Thoracic aorta (tissue), 2 donors: ENCODE results near the gene UBE2D4. TPM values are rescaled to one million over a fixed set of nuclear protein-coding genes. Genes with fewer than 3 reads are reported as not detected.

ENCODE experiments used
- ATAC-seq: fragments of 150-250 bp; one replicate; pipeline ENCODE4 v1.8.0; 2017; ENCODE audit warnings: low read depth; ENCODE audit not compliant: insufficient number of reproducible peaks, low FRiP score
- DNase-seq: peaks from one replicate; pipeline ENCODE4 v3.0.0-alpha.2; 2020; ENCODE audit warnings: low spot score
- H3K27ac ChIP-seq, 2 donors: fragments of 200-600 bp; sonication (generic); 1 replicate in 1 of 2; 2 replicates in 1 of 2; pipeline ENCODE4 v1.5.1; 2016; ENCODE audit warnings: mild to moderate bottlenecking in 2 of 2, moderate library complexity in 2 of 2
- H3K27me3 ChIP-seq: fragments of 200-600 bp; sonication (generic); replicated peaks from 2 replicates; pipeline ENCODE4 v1.6.0; 2016; ENCODE audit warnings: mild to moderate bottlenecking; ENCODE audit not compliant: insufficient read depth
- H3K36me3 ChIP-seq: fragments of 200-600 bp; sonication (generic); one replicate; pipeline ENCODE4 v1.5.1; 2016
- H3K4me1 ChIP-seq, 2 donors: fragments of 200-600 bp; sonication (generic); 1 replicate in 1 of 2; 2 replicates in 1 of 2; pipeline versions ENCODE4 v1.5.1 to v1.6.0; 2016; ENCODE audit warnings: low read depth in 2 of 2, mild to moderate bottlenecking in 1 of 2; ENCODE audit not compliant: control insufficient read depth in 1 of 2
- H3K4me3 ChIP-seq: fragments of 200-600 bp; sonication (generic); 2 replicates; pipeline ENCODE4 v1.5.1; 2016; ENCODE audit warnings: mild to moderate bottlenecking
- H3K9me3 ChIP-seq: fragments of 200-600 bp; sonication (generic); 2 replicates; pipeline ENCODE4 v1.5.1; 2016
- total RNA-seq, 2 donors: library from RNA; depleted of rRNA; stranded (reverse); fragments of >200 nt; gene quantifications; one replicate each; pipeline versions ENCODE4 v1.1.0 to v1.2.3, GENCODE V29; 2016
- TF ChIP-seq, protein P1 (sequence below): fragments of 200-600 bp; sonication (generic); IDR thresholded peaks from one replicate; pipeline ENCODE4 v1.5.1; 2019; ENCODE audit warnings: antibody characterized with exemption

The UBE2D4 gene
- total RNA-seq, 2 donors from 2014 or later, result 28.7 to 35.1 TPM

DNA sequence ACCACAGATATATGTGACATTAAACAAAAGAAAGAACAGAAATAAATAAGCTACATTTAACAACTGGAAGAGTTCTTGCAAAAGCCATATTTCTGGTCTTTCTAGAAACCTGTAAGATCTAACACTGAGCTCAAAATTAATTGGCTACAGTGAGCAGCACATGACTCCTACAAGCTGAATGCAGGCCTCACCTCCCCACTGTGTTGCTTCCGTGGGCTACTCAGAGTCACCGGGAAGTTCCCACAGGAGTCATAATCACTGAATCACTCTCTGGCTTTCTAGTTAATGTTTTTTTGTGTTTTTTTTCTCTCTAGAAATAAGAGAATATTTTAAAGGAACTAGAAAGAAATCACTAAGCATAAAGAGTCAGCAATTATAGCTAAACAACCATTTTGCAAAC, 46.8 kb upstream of the UBE2D4 start:
- TF ChIP-seq, protein P1, sequence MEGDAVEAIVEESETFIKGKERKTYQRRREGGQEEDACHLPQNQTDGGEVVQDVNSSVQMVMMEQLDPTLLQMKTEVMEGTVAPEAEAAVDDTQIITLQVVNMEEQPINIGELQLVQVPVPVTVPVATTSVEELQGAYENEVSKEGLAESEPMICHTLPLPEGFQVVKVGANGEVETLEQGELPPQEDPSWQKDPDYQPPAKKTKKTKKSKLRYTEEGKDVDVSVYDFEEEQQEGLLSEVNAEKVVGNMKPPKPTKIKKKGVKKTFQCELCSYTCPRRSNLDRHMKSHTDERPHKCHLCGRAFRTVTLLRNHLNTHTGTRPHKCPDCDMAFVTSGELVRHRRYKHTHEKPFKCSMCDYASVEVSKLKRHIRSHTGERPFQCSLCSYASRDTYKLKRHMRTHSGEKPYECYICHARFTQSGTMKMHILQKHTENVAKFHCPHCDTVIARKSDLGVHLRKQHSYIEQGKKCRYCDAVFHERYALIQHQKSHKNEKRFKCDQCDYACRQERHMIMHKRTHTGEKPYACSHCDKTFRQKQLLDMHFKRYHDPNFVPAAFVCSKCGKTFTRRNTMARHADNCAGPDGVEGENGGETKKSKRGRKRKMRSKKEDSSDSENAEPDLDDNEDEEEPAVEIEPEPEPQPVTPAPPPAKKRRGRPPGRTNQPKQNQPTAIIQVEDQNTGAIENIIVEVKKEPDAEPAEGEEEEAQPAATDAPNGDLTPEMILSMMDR, result no peak
- peak; percentile 72 for ATAC-seq
- H3K27ac ChIP-seq, result peak overlapping the region; percentile 55 to 61
- H3K36me3 ChIP-seq, result peaks cover 43% of the 10 kb centered on the region
- H3K4me1 ChIP-seq, result peaks cover 13 to 20% of the 10 kb centered on the region in 2 donors
- DNase-seq, result no peak
- no peaks in the 10 kb centered on the region for H3K9me3 ChIP-seq
- H3K27me3 ChIP-seq, result no peaks in the 10 kb centered on the region
- H3K4me3 ChIP-seq, result no peak overlapping the region

DNA sequence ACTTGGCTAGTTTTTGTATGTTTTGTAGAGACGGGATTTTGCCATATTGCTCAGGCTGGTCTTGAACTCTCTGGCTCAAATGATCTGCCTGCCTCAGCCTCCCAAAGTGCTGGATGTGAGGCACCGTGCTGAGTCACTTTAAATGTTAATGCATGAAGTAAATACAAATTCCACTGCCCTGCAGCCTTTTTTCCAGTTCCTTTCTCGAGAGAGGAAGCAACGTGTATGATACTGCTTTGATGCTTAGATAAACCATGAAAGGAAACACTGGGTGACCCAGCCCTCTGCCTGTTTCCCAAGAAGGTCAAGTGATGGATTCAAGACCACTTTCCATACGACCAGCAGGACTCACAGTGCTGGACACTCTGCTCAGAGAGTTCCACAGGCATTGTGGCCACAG, 45.6 kb upstream of the UBE2D4 start:
- Histone ChIP-seq H3K4me1 (peaks cover 13 to 20% of the 10 kb centered on the region in 2 donors), H3K9me3 (no peaks in the 10 kb centered on the region), H3K4me3 (no peak overlapping the region), H3K36me3 (peaks cover 48% of the 10 kb centered on the region), H3K27ac (peak overlapping the region in 1 of 2 donors; percentile 55), H3K27me3 (no peaks in the 10 kb centered on the region)
- ATAC-seq, result no peak
- TF ChIP-seq, protein P1, result no peak
- no peak for DNase-seq

DNA sequence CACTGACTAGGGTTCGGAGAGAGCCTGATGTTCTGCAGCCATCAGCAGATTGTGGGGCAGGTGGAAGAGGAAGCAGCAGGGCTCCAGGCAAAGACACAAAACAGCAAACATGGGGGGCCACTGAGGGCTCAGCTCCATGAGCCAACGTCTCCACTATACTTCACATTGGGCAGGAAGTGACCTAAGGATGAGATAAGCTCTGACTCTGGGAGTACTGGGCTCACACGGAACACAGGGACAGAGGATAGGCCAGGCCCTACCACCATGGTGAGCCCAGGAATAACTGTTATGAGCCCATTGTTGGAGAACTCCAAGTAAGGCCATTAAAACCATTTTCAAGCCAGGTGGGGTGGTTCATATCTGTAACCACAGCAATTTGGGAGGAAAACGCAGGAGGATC, 42.0 kb upstream of the UBE2D4 start:
- Histone ChIP-seq H3K4me1 (peaks cover 6 to 14% of the 10 kb centered on the region in 2 donors), H3K4me3 (no peak overlapping the region), H3K36me3 (peaks cover 24% of the 10 kb centered on the region), H3K27me3 (no peaks in the 10 kb centered on the region), H3K27ac (no peak overlapping the region), H3K9me3 (no peaks in the 10 kb centered on the region)
- no peak for ATAC-seq
- TF ChIP-seq, protein P1, result no peak
- no peak for DNase-seq

DNA sequence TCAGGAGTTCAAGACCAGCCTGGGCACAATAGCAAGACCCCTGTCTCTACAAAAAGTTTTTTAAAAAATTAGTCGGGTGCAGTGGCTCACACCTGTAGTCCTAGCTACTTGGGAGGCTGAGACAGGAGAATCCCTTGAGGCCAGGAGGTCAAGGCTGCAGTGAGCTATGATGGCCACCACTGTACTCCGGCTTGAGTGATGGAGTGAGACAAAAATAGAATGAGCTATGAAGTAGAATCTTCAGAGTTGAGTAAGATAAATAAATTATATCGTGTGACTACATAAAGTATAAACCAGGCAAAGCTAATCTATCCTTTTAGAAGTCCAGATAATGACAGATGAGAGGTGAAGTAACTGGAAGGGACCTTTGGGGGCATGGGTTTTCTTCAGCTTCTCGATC, 41.6 kb upstream of the UBE2D4 start:
- H3K36me3 ChIP-seq, result peaks cover 24% of the 10 kb centered on the region
- DNase-seq (no peak), ATAC-seq (no peak)
- no peak overlapping the region for H3K4me3 ChIP-seq
- H3K27me3 ChIP-seq, result no peaks in the 10 kb centered on the region
- H3K9me3 ChIP-seq, result no peaks in the 10 kb centered on the region
- no peak overlapping the region for H3K27ac ChIP-seq
- H3K4me1 ChIP-seq, result peaks cover 6 to 14% of the 10 kb centered on the region in 2 donors
- TF ChIP-seq, protein P1, result no peak

DNA sequence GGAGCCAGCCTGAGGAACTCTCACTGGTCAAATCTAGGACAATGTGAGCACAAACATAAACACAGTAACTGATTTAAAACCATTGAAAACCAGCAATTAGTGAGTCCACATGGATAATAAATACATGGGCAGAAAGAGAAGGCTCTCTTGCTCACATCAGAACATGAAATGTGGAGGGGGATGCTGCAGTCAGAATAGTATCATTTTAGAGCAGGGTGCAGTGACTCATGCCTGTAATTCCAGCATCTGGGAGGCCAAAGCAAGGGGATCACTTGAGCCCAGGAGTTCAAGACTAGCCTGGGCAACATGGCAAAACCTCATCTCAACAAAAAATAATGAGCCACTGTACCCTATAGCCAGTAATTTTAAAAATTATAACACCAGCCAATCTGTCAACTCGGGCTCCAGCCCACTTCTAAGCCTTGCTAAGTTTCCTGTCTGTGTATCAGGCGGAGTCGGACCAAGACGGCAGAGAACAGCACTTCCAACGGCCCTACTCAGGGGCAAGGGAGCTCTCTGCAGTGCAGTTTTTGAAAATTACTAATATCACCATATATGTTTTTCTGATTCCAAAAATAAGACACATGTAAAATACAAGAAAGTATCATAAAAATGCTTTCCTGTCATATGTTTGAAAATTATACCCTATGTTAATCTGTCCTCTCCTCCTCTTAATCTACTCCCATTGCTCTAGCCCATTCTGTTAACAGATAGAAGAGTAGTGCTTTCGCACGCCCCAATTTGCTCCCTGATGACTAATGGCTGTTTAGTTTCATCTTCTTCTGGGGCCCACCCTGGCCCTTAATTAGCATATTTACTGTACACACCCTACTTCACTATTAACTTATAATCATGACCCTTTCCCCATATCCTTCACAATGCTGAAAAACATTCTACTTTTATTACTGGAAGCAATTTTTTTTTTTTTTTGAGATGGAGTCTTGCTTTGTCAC, 37.0 kb upstream of the UBE2D4 start:
- no peaks in the 10 kb centered on the region for H3K9me3 ChIP-seq
- no peaks in the 10 kb centered on the region for H3K27me3 ChIP-seq
- no peak overlapping the region for H3K4me3 ChIP-seq
- peaks cover 3 to 34% of the 10 kb centered on the region in 2 donors for H3K4me1 ChIP-seq
- ATAC-seq, result no peak
- TF ChIP-seq, protein P1, result no peak
- H3K27ac ChIP-seq, result no peak overlapping the region
- DNase-seq, result no peak
- H3K36me3 ChIP-seq, result peaks cover 12% of the 10 kb centered on the region
